Subcutaneous adipose tissue (tissue), 4 donors: ENCODE results near the gene KLHL42. TPM values are rescaled to one million over a fixed set of nuclear protein-coding genes. Genes with fewer than 3 reads are reported as not detected.

Source experiments
- total RNA-seq, 4 donors: library from RNA; depleted of rRNA; stranded (reverse); fragments of >200 nt; gene quantifications; one replicate each; pipeline ENCODE4 v1.1.0, GENCODE V29; 2016
- TF ChIP-seq, protein P1 (sequence below): fragments of 450-650 bp; IDR thresholded peaks from one replicate; pipeline ENCODE4 v1.5.1; 2016; ENCODE audit warnings: low read depth, mild to moderate bottlenecking, control low read depth, antibody characterized with exemption, moderate library complexity

KLHL42 gene
- total RNA-seq, 4 donors from 2014 or later, result 15.4 to 24.6 (median 18.9) TPM

GRCh38 chr12:27822076-27822712, 42.2 kb downstream of the KLHL42 start:
- TF ChIP-seq, protein P1, sequence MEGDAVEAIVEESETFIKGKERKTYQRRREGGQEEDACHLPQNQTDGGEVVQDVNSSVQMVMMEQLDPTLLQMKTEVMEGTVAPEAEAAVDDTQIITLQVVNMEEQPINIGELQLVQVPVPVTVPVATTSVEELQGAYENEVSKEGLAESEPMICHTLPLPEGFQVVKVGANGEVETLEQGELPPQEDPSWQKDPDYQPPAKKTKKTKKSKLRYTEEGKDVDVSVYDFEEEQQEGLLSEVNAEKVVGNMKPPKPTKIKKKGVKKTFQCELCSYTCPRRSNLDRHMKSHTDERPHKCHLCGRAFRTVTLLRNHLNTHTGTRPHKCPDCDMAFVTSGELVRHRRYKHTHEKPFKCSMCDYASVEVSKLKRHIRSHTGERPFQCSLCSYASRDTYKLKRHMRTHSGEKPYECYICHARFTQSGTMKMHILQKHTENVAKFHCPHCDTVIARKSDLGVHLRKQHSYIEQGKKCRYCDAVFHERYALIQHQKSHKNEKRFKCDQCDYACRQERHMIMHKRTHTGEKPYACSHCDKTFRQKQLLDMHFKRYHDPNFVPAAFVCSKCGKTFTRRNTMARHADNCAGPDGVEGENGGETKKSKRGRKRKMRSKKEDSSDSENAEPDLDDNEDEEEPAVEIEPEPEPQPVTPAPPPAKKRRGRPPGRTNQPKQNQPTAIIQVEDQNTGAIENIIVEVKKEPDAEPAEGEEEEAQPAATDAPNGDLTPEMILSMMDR, result no peak

- TF ChIP-seq, protein P1, result no peak
Measured at GRCh38 chr12:27823038-27823437, 43.0 kb downstream of the KLHL42 start.

- TF ChIP-seq, protein P1, result no peak
Measured at GRCh38 chr12:27824126-27824842, 44.3 kb downstream of the KLHL42 start.

DNA sequence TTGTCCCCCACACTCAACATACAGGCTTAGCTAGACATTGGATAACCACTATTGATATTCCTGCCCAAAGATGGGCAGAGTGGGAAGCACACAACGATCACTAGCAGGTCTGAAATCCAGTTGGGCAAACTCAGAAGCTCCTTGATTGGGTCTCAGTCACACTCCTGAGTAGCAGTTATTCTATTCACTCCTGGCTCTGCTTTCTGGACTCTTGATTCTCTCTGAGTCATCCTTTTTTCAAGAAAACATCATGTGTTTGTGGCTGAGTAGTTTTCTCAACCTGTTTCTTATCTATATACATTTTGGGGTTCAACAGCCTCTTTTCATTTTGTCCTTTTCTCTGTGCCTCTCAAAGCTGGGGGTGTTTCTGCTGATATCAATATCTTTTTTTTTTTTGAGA, 46.0 kb downstream of the KLHL42 start:
- TF ChIP-seq, protein P1, result no peak

- TF ChIP-seq, protein P1, result no peak
Measured at GRCh38 chr12:27828196-27828595, 48.2 kb downstream of the KLHL42 start.

- TF ChIP-seq, protein P1, result no peak
Measured at GRCh38 chr12:27838543-27839185, 58.6 kb downstream of the KLHL42 start.

GRCh38 chr12:27840229-27840999, 60.4 kb downstream of the KLHL42 start:
- TF ChIP-seq, protein P1, result no peak
